Activated CD8-positive, alpha-beta T cell treated with anti-CD3 and anti-CD28 coated beads for 36 hours (primary cell): ENCODE measurements around the gene CCDC24. TPM values are rescaled to one million over a fixed set of nuclear protein-coding genes. Genes with fewer than 3 reads are reported as not detected.

ENCODE experiments used
- ATAC-seq: fragments of 200-7000 bp; cut with Tn5 transposase; one replicate; pipeline ENCODE4 v1.10.0; 2021; ENCODE audit warnings: mild to moderate bottlenecking, moderate library complexity
- CTCF ChIA-PET: fragments of 350-600 bp; sonication (Branson Sonifier 250); formaldehyde crosslinking; loops from one replicate; lab custom pipeline; 2021; ENCODE audit warnings: antibody characterized with exemption; lab: Charles Lee
- POLR2A ChIA-PET: fragments of 350-600 bp; sonication (Branson Sonifier 250); formaldehyde crosslinking; loops from one replicate; lab custom pipeline; 2021; ENCODE audit warnings: antibody characterized with exemption; lab: Charles Lee
- DNase-seq: peaks from one replicate; pipeline ENCODE4 v3.0.0-alpha.2; 2020
- H3K27ac Mint-ChIP-seq: one replicate; pipeline ENCODE4 v1.8.0; 2021; ENCODE audit warnings: mild to moderate bottlenecking, mixed read lengths
- H3K27me3 Mint-ChIP-seq: one replicate; pipeline ENCODE4 v1.8.0; 2021; ENCODE audit warnings: mixed read lengths
- H3K36me3 Mint-ChIP-seq: one replicate; pipeline ENCODE4 v1.8.0; 2021; ENCODE audit warnings: low read depth, mixed read lengths
- H3K4me1 Mint-ChIP-seq: one replicate; pipeline ENCODE4 v1.8.0; 2021; ENCODE audit warnings: low read depth, mixed read lengths
- H3K4me3 Mint-ChIP-seq: one replicate; pipeline ENCODE4 v1.8.0; 2021; ENCODE audit warnings: mild to moderate bottlenecking, moderate library complexity, mixed read lengths
- H3K9me3 Mint-ChIP-seq: one replicate; pipeline ENCODE4 v1.8.0; 2021; ENCODE audit warnings: mixed read lengths
- CTCF ChIP-seq: fragments of 200-600 bp; IDR thresholded peaks from one replicate; pipeline ENCODE4 v1.8.0; 2022; ENCODE audit warnings: antibody characterized with exemption, mild to moderate bottlenecking
- intact Hi-C: fragments of 100-400 bp; cut with micrococcal nuclease; formaldehyde crosslinking; loops from one replicate; pipeline ENCODE4 v1.10.0; 2022
- total RNA-seq, 2 experiments: library from RNA; stranded (reverse); gene quantifications; one replicate each; pipeline ENCODE4 v1.2.3, GENCODE V29; 2021

The CCDC24 gene
- total RNA-seq, 2 experiments from 2014 or later: 1.4 to 1.8 TPM

- Mint-ChIP-seq H3K9me3 (no peaks in the 10 kb centered on the region), H3K4me3 (no peak overlapping the region), H3K36me3 (peaks cover 2% of the 10 kb centered on the region), H3K27me3 (no peaks in the 10 kb centered on the region), H3K27ac (no peak overlapping the region), H3K4me1 (no peaks in the 10 kb centered on the region)
- DNase-seq (no peak), ATAC-seq (no peak)
- intact Hi-C loops: no loop called here
- POLR2A ChIA-PET: no interaction called here
- CTCF ChIA-PET: no interaction called here
- TF ChIP-seq CTCF: no peak
These were observed 29.7 kb upstream of the CCDC24 start for GRCh38 chr1:43961692-43962091.

- ATAC-seq (no peak), DNase-seq (no peak)
- H3K4me3 Mint-ChIP-seq: no peak overlapping the region
- H3K36me3 Mint-ChIP-seq: peaks cover 2% of the 10 kb centered on the region
- ChIA-PET POLR2A (no interaction called here), CTCF (interaction anchor here (2.1 kb wide), 1 partner anchor 27 kb away, joined by 7 read pairs; no protein-coding TSS in a partner anchor)
- no peak overlapping the region for H3K27ac Mint-ChIP-seq
- TF ChIP-seq CTCF: no peak
- H3K27me3 Mint-ChIP-seq: no peaks in the 10 kb centered on the region
- intact Hi-C loops: no loop called here
- H3K4me1 Mint-ChIP-seq: no peaks in the 10 kb centered on the region
- no peaks in the 10 kb centered on the region for H3K9me3 Mint-ChIP-seq
These were observed 29.1 kb upstream of the CCDC24 start for GRCh38 chr1:43962324-43962723.

GRCh38 chr1:43963006-43963405 is 28.4 kb upstream of the CCDC24 start:
- DNase-seq (no peak), ATAC-seq (no peak)
- CTCF ChIA-PET: interaction anchor here (2.1 kb wide), 1 partner anchor 28 kb away, joined by 7 read pairs; no protein-coding TSS in a partner anchor
- Mint-ChIP-seq H3K36me3 (peaks cover 2% of the 10 kb centered on the region), H3K27me3 (no peaks in the 10 kb centered on the region), H3K4me1 (no peaks in the 10 kb centered on the region), H3K4me3 (no peak overlapping the region), H3K27ac (no peak overlapping the region), H3K9me3 (no peaks in the 10 kb centered on the region)
- TF ChIP-seq CTCF: no peak
- intact Hi-C loops: no loop called here
- POLR2A ChIA-PET: interaction anchor here (1.1 kb wide), 1 partner anchor 14 kb away, joined by 3 read pairs; no protein-coding TSS in a partner anchor

- CTCF ChIA-PET: interaction anchor here (2.1 kb wide), 1 partner anchor 29 kb away, joined by 7 read pairs; no protein-coding TSS in a partner anchor
- no peaks in the 10 kb centered on the region for H3K9me3 Mint-ChIP-seq
- intact Hi-C loops: no loop called here
- no peaks in the 10 kb centered on the region for H3K36me3 Mint-ChIP-seq
- POLR2A ChIA-PET: interaction anchor here (0.6 to 1.4 kb wide), 4 partner anchors 11 to 24 kb away, joined by 3 to 4 read pairs (median 4); partner anchors contain the start of genes ATP6V0B and IPO13
- no peak for TF ChIP-seq CTCF
- H3K4me1 Mint-ChIP-seq: no peaks in the 10 kb centered on the region
- DNase-seq (no peak), ATAC-seq (no peak)
- no peaks in the 10 kb centered on the region for H3K27me3 Mint-ChIP-seq
- H3K4me3 Mint-ChIP-seq: no peak overlapping the region
- no peak overlapping the region for H3K27ac Mint-ChIP-seq
These were observed 27.5 kb upstream of the CCDC24 start for GRCh38 chr1:43963890-43964289.

GRCh38 chr1:43965316-43965715 is 26.1 kb upstream of the CCDC24 start:
- Mint-ChIP-seq H3K27me3 (no peaks in the 10 kb centered on the region), H3K9me3 (no peaks in the 10 kb centered on the region), H3K27ac (no peak overlapping the region), H3K36me3 (no peaks in the 10 kb centered on the region), H3K4me3 (no peak overlapping the region), H3K4me1 (peaks cover 2% of the 10 kb centered on the region)
- ATAC-seq (no peak), DNase-seq (no peak)
- CTCF ChIA-PET: no interaction called here
- POLR2A ChIA-PET: no interaction called here
- intact Hi-C loops: no loop called here
- no peak for TF ChIP-seq CTCF
